HG03469 (cell line): ENCODE data around the gene GNA14.
"Not testable (repeated sequence)": the region's sequence is repeated elsewhere in the genome, so short reads cannot be mapped to it uniquely, and the experiment has no call there.

Source experiments
- ATAC-seq: cut with Tn5 transposase; IDR thresholded peaks from one replicate; pipeline ENCODE4 v1.9.1; 2021; ENCODE audit warnings: mild to moderate bottlenecking, moderate library complexity, moderate number of reproducible peaks; ENCODE audit not compliant: unreplicated experiment

The GNA14 gene

DNA sequence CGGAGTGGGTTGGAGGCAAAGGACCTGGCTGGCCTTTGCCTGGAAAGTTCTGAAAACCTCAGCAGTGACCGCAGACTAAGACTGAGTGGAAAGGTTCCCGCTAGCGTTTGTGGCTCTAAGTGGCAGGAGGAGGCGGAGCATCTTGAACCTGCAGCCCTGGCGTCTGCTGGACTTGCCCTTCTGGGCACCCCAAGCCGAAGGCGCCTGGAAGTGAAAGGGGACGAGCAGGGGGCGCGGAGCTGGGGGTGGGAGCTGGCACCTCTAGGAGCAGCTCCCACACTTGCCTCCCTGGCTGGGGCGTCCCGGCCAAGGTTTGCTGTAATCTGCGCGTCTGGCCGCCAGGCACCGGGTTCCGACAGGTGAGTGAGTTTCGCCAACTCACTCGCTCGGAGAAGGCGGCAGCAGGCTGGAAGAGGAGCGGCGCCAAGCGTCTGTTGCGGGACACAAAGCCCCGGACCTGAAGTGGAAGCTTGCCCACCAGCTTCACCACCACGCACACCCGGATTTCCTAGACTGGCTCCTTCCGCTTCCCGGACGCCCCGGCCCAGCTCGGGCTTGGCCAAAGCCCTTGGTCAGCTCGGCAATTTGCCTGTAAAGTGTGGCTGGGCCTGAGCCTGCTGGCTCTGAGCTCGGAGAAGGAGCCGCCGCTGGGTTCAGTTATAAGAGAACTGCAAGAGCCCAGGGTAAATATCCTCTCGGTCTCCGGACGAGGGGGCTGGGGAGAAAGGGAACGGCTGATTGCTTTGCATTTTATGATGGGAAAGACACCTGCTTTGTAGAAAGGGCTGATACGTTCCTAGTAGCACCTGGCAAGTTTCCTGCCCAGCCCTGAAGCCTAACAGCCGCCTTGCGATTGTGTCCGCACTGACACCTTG, at the start of gene GNA14:
Gene GNA14 (minus strand): TSS at position 89 of the 875 bp plus-strand sequence. CDS start 529 bp downstream, outside the sequence.
- no peak for ATAC-seq

DNA sequence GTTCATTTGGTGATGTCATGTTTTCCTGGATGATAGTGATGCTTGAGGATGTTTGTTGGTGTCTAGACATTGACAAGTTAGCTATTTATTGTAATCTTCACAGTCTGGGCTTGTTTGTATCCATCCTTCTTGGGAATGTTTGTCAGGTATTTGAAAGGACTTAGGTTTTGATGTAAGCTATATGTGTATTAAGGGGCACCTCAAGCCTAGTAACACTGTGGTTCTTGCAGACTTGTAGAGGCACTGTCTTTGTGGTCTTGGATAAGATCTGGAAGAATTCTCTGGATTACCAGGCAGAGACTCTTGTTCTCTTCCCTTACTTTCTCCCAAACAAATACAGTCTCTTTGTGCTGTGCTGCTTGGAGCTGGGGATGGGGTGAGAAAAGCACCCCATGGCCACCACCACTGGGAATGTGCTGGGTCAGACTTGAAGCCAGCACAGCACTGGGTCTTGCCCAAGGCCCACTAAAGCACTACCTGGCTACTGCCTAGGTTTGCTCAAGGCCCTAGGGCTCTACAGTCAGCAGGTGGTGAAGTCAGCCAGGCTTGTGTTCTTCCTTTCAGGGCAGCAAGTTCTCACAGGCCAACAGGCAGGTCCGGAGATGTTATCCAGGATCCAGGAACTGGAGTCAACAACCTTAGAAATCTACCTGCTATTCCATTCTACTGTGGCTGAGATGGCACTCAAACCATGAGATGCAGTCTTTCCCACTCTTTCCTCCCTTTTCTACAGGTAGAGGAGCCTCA, 49.3 kb upstream of the GNA14 start:
- no peak for ATAC-seq

DNA sequence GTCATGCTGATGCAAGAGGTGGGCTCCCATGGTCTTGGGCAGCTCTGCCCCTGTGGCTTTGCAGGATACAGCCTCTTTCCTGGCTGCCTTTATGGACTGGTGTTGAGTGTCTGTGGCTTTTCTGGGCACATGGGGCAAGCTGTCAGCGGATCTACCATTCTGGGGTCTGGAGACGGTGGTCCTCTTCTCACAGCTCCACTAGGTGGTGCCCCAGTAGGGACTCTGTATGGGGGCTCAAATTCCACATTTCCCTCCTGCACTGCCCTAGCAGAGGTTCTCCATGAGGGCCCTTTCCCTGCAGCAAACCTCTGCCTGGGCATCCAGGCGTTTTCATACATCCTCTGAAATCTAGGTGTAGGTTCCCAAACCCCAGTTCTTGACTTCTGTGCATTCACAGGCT, 42.6 kb upstream of the GNA14 start:
- ATAC-seq: not testable (repeated sequence)

DNA sequence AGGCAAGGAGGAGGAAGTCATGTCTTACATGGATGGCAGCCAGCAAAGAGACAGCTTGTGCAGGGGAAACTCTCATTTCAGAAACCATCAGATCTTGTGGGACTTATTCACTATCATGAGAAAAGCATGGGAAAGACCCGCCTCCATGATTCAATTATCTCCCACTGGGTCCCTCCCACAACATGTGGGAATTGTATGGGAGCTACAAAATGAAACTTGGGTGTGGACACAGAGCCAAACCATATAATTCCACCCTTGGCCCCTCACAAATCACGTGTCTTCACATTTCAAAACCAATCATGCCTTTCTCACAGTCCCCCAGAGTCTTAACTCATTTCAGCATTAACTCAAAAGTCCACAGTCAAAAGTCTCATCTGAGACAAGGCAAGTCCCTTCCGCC, 42.0 kb upstream of the GNA14 start:
- not testable (repeated sequence) for ATAC-seq

DNA sequence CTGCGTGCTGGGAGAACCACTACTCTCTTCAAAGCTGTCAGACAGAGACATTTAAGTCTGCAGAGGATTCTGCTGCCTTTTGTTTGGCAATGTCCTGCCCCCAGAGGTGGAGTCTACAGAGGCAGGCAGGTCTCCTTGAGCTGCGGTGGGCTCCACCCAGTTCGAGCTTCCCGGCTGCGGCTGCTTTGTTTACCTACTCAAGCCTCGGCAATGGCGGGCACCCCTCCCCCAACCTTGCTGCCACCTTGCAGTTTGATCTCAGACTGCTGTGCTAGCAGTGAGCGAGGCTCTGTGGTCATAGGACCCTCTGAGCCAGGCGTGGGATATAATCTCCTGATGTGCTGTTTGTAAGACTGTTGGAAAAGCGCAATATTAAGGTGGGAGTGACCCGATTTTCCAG, 39.6 kb upstream of the GNA14 start:
- ATAC-seq: not testable (repeated sequence)

DNA sequence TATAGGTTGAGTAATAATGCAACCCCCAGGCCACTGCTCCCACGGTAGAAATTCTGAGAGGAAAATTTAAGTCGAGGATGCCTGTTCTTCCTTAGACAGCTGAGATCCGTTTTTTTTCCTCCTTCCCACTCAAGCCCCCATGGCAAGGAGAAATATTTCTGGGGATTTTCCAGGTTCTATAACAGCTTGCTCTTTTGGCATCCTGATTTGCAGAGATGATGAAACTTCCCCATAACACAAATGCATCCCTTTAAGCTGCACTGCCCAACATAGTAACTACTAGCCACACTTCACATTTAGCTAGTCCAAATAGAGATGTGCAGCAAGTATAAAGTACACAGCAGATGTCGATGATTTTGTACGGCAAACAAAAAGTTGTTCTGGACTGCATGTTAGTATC, 32.5 kb upstream of the GNA14 start:
- ATAC-seq: no peak

DNA sequence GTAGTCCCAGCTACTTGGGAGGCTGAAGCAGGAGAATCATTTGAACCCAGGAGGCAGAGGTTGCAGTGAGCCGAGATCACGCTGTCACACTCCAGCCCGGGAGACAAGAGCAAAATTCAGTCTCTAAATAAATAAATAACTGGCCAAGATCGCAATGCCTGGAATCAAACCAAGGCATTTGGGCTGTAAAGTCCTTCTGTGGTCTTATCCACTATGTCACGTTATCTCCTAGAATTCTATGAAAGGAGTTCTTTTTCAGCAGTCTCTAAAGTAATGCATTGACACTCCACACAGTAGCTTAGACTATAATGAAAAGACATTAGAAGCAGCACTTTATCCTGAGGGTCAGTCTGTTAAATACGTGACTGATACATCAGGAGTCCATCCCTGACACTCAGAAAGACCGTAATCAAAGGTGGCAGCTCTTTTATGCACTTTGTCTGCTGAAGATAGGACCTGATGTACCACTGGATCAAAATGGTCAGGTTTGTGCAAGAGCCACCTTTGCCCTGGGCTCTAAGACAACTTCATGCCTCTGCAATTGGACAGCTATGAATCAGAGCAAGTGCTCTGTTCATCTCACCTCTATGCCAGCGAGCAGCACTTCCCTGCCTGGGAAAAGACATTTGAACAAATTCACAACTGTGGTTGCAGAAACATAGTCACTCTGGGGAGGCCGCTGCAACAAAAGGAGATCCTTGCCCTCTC, 31.7 kb upstream of the GNA14 start:
- no peak for ATAC-seq

DNA sequence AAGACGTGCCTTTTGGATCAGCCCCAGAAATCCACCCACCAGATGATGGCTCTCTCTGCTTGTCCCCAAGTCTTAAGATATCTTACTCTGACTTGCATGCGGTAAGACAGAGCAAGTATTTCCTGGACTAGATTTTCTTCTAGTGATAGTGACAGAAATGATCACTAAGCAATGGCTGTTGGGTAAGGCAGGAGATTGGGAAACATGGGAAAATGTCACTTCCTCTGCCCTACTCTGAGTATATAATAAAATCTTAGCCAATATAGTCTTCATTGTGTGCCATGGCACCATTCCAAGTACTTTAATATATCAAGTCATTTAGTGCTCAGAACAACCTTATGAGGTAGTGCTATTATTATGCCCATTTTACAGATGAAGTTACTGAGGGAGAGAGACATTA, 31.0 kb upstream of the GNA14 start:
- ATAC-seq: no peak

DNA sequence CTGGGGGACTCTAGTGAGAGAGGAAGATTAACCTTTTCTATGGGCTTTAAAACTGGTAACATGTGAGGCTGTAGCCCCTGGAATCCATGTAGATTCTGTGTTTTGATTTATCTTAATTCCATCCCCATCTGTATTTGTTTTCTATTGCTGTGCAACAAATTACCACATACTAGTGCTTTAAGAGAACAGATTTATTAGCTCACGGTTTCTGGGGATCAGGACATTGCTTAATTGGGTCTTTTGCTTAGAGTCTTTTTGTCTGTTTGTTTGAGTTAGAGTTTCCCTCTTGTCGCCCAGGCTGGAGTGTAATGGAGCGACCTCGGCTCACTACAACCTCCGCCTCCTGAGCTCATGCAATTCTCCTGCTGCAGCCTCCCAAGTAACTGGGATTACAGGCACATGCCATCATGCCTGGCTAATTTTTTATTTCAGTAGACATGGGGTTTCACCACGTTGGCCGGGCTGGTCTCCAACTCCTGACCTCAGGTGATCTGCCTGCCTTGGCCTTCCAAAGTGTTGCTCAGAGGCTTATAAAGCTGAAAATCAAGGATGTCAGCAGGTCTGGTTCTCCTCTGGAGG, 29.9 kb upstream of the GNA14 start:
- ATAC-seq: no peak

DNA sequence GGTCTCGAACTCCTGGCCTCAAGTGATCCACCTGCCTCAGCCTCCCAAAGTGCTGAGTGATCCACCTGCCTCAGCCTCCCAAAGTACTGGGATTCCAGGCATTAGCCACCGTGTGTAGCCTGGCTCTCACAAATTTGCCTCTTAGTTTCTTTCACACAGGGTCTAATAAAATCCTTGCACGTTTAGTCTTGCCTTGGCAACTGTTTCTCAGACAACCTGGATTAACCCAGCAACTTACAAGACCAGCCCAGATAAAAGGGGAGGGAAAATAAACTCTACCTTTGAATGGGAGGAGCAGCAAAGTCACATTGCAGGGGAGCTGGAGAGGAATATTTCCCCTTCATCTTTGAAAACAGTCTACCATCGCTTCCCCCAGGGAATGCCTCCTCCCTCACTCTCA, 29.3 kb upstream of the GNA14 start:
- ATAC-seq: no peak

DNA sequence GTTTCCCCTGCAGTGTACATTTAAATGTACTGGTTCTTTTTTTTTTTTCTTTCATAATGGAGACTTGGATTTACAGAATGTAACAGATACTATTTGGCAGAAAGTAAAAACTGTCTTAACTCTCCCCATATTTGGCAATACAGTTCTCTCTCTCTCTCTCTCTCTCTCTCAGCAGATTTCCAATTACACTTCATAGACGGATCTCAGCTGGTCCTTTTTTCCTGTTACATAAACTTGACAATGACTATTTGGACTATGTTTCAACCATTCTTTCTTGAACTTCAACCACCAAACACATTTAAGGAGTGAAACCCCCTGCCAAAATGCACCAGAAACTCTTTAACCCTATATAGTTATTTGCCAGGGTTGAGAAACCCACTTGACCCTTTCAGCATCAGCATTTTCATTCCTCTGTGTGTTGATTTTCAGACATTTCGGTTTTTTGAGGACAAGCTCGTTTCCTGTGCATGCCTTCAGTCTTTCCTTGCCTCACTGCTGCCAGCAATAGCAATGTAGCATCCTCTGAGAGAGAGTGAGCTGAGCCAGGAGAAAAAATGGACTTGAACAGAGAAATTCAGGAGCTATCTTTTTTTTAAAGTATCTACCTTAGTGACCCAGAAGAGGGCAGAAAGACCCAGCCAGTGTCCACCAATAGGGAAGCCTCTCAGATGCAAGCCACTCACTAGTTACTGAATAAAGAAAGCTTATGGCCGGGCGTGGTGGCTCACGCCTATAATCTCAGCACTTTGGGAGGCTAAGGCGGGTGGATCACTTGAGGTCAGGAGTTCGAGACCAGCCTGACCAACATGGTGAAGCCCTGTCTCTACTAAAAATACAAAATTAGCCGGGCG, 26.0 kb upstream of the GNA14 start:
- ATAC-seq: no peak

DNA sequence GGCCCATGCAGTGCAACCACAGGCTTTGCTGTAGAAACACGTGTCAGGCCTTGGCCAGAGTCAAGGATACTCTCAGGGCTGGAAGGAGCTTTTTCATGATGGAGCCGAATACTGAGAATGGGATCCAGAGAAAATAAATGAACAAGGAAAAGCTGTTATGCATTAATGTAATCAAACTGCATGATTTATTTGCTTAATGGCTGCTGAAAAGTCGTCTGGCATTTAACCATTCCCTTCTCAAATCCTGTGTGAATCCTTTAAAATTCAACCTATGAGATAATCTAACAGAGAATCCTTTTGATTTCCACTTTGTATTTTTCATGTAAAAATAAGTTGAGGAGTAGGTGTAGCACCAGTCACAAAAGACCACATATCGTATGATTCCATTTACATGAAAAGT, 24.1 kb upstream of the GNA14 start:
- ATAC-seq: no peak

DNA sequence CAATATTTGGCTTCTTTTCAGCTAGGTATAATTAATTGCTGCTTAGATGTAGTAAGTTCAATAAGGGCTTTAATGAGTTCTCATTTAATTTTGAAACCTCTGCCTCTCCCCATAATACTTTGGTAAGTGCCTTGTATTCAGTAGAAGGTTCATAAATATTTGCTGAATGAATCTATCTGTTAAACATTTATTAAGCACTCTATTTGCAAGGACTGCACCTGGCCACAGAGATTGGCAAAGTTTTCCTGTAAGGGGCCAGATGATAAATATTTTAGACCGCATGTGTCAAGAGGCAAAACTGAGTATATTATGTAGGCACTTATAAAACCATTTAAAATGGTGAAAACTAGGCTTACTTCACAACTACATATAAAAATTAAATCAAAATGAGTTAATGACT, 19.0 kb upstream of the GNA14 start:
- ATAC-seq: no peak

DNA sequence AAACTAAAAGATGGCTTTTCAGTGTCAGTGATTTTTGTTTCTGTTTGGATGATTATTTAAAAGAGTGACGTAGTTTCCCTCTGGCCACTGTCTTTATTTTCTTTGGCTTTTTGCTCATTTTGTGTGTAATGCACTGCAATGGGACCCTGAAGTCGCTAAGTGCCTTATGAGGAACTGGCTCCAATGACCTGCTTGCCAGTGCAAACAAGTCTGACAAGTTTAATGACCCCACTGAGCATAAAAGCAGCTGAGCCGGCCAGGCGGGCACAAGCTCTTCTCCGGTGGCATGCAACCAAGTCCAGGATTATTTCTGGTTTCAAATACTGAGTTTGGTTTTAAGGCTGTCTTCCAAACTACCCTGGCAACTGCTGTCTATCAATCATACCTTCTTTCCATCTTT, 15.6 kb upstream of the GNA14 start:
- ATAC-seq: no peak

DNA sequence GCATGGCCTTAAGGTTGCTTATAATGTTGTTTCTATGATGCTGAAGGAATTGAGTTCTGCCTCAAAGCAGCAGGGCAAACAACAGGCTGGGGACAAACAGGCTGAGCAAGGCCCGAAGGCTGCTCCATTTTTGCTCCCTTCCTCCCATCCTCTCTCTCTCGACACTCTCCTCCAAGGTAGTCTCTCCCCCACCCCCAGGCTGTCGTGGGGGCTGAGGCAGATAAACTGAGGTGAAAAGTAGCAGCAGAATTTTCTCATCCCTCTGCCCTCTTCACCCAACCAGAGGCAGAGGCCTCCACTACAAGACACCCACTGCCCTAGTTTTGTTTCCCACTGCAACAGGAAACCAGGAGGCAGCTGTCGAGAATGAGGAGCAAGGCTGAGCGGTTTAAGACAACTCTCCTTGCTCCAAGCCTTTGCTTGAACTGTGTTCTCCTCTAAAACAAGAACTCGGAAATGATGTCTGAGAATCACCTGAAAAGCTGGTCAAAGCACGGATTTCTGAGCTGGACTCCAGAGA, 13.5 kb upstream of the GNA14 start:
- ATAC-seq: no peak

DNA sequence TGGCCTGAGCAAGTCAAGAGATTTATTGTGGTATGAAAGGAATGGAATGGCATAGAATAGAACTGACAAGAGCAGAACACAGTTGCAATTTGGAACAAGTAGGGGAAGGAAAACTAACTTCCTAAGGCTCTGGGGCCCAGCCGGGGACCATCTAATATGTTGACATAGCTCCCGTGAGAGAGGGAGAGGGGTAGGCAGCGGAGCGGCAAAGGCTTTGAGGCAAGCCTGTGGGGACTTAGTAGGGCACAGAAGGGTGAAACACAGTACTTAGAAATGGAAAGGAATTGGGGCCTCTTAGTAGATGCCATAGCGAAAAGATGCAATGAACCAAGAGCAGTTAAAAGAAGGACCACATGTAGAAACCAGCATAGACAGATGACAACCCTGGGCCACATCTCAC, 11.8 kb upstream of the GNA14 start:
- no peak for ATAC-seq

DNA sequence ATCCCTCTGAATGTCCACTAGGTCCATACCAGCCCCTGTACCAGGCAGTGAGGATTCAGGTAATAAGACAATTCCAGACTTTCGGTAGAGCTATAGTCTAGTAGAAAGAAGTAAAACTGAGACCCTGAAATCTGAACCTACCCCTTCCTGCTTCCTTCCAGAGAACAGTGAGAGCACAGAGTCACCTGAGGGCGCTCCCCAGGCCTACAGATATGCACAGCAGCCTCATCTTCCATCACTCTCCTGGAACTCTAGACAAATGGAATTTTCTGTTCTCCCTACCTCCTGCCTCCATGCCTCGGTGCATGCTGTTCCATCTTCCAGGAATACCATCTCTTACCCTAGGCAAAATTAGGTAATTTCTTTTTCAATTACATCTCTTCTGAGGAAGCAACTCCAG, 3.1 kb upstream of the GNA14 start:
- ATAC-seq: no peak

DNA sequence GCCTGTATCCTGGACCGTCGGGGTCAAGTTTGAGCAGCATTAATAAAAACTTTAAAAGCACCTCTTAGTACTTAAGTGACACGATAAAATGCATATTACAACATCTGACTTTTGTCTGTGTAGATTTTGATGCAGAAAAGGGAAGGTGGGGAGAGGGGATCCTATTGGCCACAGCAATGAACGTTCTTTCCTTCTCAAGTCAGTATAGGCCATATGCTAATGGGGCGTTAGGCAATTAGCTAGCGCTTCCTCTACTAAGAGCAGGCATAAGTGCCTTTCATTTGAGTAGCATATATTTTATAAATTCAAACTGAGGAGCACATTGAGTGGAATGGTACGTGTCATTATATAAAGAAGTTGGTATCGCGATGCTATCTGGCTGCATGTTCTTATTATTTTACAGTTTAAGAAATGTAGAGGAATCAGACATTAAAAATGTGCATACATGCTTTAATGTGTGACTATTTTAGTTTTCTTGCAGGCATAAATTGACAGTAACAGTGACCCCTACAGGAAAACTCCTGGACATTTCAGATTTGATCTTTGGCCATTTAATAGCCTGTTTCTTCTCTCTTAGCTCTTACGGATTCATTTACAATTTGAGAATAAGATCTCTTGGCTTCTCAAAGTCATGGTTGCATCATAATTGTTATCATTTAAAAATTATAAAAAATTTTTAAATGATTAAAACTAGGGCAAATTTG, 1.1 kb upstream of the GNA14 start:
- ATAC-seq: no peak
